Measurements from ENCODE around the gene BIRC5. TPM values are rescaled to one million over a fixed set of nuclear protein-coding genes. Genes with fewer than 3 reads are reported as not detected.

BIRC5 gene
- total RNA-seq, 2 experiments from 2014 or later = 117 to 118 TPM

DNA sequence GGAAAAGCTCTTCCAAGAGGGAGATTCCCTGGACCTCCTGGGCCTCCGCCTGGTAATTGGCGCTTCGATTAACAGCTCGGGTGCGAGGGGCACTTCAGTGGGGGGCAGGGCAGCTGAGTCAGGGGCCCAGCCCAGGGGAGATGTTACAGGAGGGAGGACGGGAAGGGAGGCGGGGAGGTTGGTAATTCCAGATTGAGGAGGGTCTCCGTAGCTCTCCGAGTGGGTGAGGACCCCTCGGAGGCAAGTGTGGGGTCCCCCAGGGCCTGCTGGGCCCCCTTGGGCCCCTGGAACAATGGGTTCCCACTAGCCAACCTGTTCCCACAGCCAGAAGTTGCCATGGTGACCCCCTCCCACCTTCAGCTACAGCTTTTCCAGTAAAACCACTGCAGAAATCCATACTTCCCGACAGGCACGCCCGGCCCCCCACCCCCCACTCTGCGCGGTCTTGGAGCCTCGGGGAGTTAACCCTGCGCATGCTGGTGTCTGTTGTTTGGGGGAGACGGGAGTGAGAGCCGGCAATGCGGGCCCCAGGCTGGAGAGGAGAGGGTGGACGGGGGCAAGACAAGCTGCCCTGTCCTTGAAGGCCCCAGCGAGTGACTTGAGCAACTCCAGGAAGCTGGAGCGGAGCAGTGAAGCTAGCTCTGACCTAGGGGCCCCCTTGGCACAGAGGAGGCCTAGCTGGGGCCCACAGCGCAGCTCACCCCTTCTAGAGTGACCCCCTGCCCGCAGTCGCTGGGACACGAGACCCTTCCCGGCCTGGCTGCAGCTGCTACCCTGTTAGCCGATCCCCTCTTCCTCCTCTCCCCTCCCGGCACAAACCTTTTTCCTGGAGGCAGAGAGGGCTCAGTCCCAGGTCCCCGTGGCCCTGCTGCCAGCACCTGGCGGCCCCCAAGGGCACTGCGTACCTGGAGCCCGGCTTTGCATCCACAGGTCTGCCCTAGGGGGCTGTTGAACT is 55.2 kb downstream of the BIRC5 start:
- H3K36me3 Mint-ChIP-seq (ENCODE audit: low read depth) = no peaks in the 10 kb centered on the region
- no peak for DNase-seq
- no peaks in the 10 kb centered on the region for H3K9me3 Mint-ChIP-seq
- intact Hi-C loops (cut with micrococcal nuclease) = no loop called here
- no peak overlapping the region for H3K4me3 Mint-ChIP-seq
- CTCF ChIA-PET = interaction anchor here (0.6 to 3.7 kb wide), 4 partner anchors 14 to 98 kb away, joined by 3 to 17 read pairs (median 5); no protein-coding TSS in a partner anchor
- no peak overlapping the region for H3K27ac Mint-ChIP-seq
- H3K27me3 Mint-ChIP-seq (ENCODE audit: low read depth) = no peaks in the 10 kb centered on the region
- peaks cover 37% of the 10 kb centered on the region for H3K4me1 Mint-ChIP-seq (ENCODE audit: low read depth)

DNA sequence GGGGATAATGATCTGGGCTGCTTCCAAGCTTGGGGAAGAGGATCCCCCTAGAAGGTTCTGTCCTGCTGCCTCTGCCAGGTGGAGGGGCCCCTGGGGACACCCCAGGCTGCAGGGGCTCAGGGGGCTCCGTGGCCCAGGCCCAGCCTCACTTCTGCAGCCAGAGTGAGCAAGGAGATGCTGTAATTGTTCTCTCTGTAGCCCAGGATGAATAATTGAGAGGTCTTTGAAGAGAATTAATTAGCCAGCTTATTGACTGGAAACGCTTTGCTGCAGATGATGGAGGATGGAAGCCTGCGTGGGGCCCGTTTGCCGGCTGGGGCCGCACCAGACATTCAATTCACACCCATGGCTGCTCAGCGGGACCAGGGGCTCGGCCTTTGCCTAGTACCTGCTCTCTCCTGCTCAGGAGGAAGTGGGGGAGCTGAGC is 55.9 kb downstream of the BIRC5 start:
- H3K9me3 Mint-ChIP-seq = no peaks in the 10 kb centered on the region
- no peak overlapping the region for H3K27ac Mint-ChIP-seq
- H3K4me3 Mint-ChIP-seq = no peak overlapping the region
- CTCF ChIA-PET = interaction anchor here (0.6 to 3.7 kb wide), 2 partner anchors 19 to 99 kb away, joined by 3 to 17 read pairs; no protein-coding TSS in a partner anchor
- no peaks in the 10 kb centered on the region for H3K36me3 Mint-ChIP-seq (ENCODE audit: low read depth)
- DNase-seq = no peak
- peaks cover 33% of the 10 kb centered on the region for H3K4me1 Mint-ChIP-seq (ENCODE audit: low read depth)
- intact Hi-C loops (cut with micrococcal nuclease) = no loop called here
- no peaks in the 10 kb centered on the region for H3K27me3 Mint-ChIP-seq (ENCODE audit: low read depth)

DNA sequence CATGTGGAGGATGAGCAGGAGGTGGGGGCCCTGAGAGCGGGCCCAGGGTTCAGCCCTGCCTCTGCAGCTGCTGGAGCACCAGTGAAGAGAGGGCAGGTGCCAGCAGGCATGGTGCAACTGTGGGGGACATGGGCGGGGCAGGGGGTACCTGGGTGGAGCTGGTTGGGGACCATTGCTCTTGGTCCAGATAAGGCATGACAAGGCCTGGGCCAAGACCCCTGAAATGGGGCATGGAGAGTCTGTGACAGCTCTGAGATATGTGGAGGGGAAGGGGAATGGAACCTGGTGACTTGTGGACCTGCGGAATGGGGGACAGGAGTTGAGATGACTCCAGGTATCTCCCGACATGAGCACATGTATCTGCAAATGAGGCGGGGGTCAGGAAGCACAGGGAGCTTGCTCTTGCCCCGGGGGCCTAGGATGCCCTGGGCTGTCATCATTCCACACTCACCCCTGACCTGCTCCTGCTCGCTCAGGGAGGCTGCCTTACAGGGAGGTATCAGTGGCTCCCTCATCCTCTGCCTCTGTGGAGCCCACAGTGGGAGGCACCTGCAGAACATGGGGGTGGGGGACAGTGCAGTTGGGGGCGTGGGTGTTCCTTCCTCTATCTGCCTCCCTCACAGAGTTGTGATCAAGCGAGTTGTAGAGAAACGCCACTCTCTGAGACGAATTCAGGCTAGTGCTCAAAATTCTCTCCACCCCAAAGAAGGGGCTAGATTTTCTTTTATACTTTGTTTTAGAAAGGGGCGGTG is 57.5 kb downstream of the BIRC5 start:
- Mint-ChIP-seq H3K36me3 (ENCODE audit: low read depth) (no peaks in the 10 kb centered on the region), H3K4me3 (no peak overlapping the region), H3K4me1 (ENCODE audit: low read depth) (peaks cover 37% of the 10 kb centered on the region), H3K27ac (peak overlapping the region; percentile 19), H3K9me3 (no peaks in the 10 kb centered on the region), H3K27me3 (ENCODE audit: low read depth) (no peaks in the 10 kb centered on the region)
- intact Hi-C loops (cut with micrococcal nuclease) = loop anchor here (2.0 kb wide), 2 partner anchors 13 to 21 kb away; no protein-coding TSS in a partner anchor
- DNase-seq = no peak
- CTCF ChIA-PET = interaction anchor here (0.6 to 3.7 kb wide), 2 partner anchors 16 to 21 kb away, joined by 3 to 17 read pairs; no protein-coding TSS in a partner anchor

DNA sequence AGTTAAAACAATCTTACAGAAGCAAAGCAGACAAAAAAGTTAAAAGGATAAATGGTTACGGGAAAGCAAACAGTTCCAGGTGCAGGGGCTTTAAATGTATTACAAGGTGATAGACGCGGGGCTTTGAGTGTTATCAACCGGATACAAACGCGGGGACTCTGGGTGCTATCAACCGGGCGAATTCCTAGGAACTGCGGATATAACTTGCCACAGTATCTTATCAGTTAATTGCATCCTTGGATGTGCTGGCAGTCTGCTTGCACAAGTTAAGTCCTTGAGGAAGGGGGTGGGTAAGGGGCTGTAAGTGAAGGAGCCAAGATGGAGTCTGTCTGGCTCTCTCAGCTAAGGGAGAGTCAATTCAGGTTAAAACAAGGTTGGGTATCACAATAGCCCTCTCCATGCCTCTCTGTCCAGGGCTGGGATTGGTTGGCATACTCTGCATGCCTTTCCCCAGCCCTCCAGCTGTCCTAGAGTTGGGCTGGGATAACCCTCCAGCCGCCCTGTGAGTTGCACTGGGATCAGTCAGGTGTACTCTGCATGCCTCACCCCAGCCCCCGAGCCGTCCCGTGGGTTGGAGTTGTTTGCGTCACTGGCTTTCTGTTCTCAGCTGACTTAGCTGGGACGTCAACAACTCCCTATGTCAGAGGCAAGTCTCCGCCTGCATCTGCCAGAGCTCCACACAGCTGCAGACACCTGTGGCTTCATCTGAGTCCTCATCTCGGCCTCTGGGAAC is 58.3 kb downstream of the BIRC5 start:
- H3K27me3 Mint-ChIP-seq (ENCODE audit: low read depth) = no peaks in the 10 kb centered on the region
- intact Hi-C loops (cut with micrococcal nuclease) = loop anchor here (2.0 kb wide), 2 partner anchors 14 to 22 kb away; no protein-coding TSS in a partner anchor
- no peaks in the 10 kb centered on the region for H3K9me3 Mint-ChIP-seq
- no peaks in the 10 kb centered on the region for H3K36me3 Mint-ChIP-seq (ENCODE audit: low read depth)
- peak overlapping the region; percentile 47 for H3K27ac Mint-ChIP-seq
- peak; percentile 93 for DNase-seq
- H3K4me1 Mint-ChIP-seq (ENCODE audit: low read depth) = peaks cover 40% of the 10 kb centered on the region
- CTCF ChIA-PET = interaction anchor here (0.6 to 3.7 kb wide), 3 partner anchors 17 to 104 kb away, joined by 3 to 17 read pairs (median 6); no protein-coding TSS in a partner anchor
- H3K4me3 Mint-ChIP-seq = peak overlapping the region; percentile 51

DNA sequence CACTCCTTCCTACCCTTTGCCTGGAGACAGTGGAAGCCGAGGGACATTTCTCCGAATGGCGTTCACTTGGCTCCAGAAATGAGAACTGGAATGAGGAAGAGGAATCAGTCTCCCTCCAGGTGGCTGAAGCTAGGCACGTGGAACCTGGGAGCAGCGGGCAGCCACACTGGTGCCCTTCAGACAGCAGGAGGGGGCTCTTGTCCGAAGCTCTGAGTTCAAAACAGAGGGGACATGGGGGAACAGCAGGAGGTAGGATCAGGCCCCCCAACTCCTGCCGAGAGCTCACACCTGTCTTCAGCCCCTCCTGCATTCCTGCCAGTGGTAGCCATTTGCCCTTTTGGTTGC is 58.8 kb downstream of the BIRC5 start:
- Mint-ChIP-seq H3K27ac (no peak overlapping the region), H3K9me3 (no peaks in the 10 kb centered on the region), H3K4me1 (ENCODE audit: low read depth) (peaks cover 42% of the 10 kb centered on the region), H3K36me3 (ENCODE audit: low read depth) (no peaks in the 10 kb centered on the region), H3K4me3 (peak overlapping the region; percentile 51), H3K27me3 (ENCODE audit: low read depth) (no peaks in the 10 kb centered on the region)
- DNase-seq = no peak
- CTCF ChIA-PET = interaction anchor here (0.6 to 3.7 kb wide), 3 partner anchors 16 to 104 kb away, joined by 3 to 17 read pairs (median 6); no protein-coding TSS in a partner anchor
- intact Hi-C loops (cut with micrococcal nuclease) = loop anchor here (2.0 kb wide), 2 partner anchors 14 to 22 kb away; no protein-coding TSS in a partner anchor

DNA sequence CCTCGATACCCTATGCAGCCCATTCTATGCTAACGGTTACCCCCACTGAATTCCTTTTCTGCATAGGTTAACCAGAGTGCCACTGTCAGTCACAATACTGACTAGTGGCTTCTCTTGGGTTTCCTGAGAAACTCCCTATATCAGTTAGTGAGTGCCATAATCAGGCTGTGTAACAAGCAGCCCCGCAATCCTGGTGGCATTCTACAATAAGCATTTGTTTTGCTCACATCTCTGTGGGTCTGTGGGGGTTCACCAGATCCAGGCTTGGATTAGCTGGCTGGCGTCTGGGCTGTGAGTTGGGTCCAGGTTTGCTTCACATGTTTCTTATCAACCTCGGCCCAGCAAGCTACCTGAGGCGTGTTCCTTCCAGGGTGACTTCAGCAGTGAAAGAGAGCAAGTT is 59.8 kb downstream of the BIRC5 start:
- intact Hi-C loops (cut with micrococcal nuclease) = loop anchor here (2.0 kb wide), 2 partner anchors 15 to 23 kb away; no protein-coding TSS in a partner anchor
- H3K9me3 Mint-ChIP-seq = no peaks in the 10 kb centered on the region
- peaks cover 48% of the 10 kb centered on the region for H3K4me1 Mint-ChIP-seq (ENCODE audit: low read depth)
- DNase-seq = no peak
- H3K36me3 Mint-ChIP-seq (ENCODE audit: low read depth) = no peaks in the 10 kb centered on the region
- no peak overlapping the region for H3K27ac Mint-ChIP-seq
- H3K4me3 Mint-ChIP-seq = no peak overlapping the region
- CTCF ChIA-PET = interaction anchor here (0.5 to 1.4 kb wide), 2 partner anchors 9 to 15 kb away, joined by 3 to 6 read pairs; no protein-coding TSS in a partner anchor
- H3K27me3 Mint-ChIP-seq (ENCODE audit: low read depth) = no peaks in the 10 kb centered on the region

Other genes starting within 250 kb of the BIRC5 start
- gene TMC6, start 85.5 kb upstream of the BIRC5 start, total RNA-seq = 10 to 100 TPM; 79.0 to 85.6 TPM
- 100 to 1,000 TPM; 105 to 110 TPM for gene TMC8, start 83.5 kb upstream of the BIRC5 start, total RNA-seq
- not detected for gene C17orf99, start 67.9 kb upstream of the BIRC5 start, total RNA-seq
- gene SYNGR2, start 45.7 kb upstream of the BIRC5 start, total RNA-seq = 100 to 1,000 TPM in 1 of 2 experiments, 10 to 100 TPM in 1; 96.3 to 103 TPM
- 100 to 1,000 TPM; 165 to 173 TPM for gene TK1, start 27.2 kb upstream of the BIRC5 start, total RNA-seq
- 10 to 100 TPM; 13.6 to 13.7 TPM for gene AFMID, start 26.9 kb upstream of the BIRC5 start, total RNA-seq
- not detected for gene TMEM235, start 17.4 kb downstream of the BIRC5 start, total RNA-seq
- gene SOCS3, start 145.8 kb downstream of the BIRC5 start, total RNA-seq = 100 to 1,000 TPM; 281 to 290 TPM
- gene PGS1, start 164.4 kb downstream of the BIRC5 start, total RNA-seq = 10 to 100 TPM; 69.0 to 73.1 TPM

Measured in activated naive CD4-positive, alpha-beta T cell treated with anti-CD3 and anti-CD28 coated beads for 36 hours (primary cell).